H1 (cell line): ENCODE data around the gene CNOT8.

Experiments
- CHD2 ChIP-seq: IDR thresholded peaks from 2 replicates; pipeline ENCODE4 v1.6.1; 2012; ENCODE audit warnings: low read length, improper control_type of control experiment
- EZH2 ChIP-seq: fragments of 200-600 bp; sonication (generic); IDR thresholded peaks from 2 replicates; pipeline ENCODE4 v1.7.1; 2012; ENCODE audit warnings: low read depth, mild to moderate bottlenecking, moderate library complexity, low read length, inconsistent platforms; ENCODE audit not compliant: severe bottlenecking
- GABPA ChIP-seq: IDR thresholded peaks from 2 replicates; pipeline ENCODE4 v1.6.1; 2011; ENCODE audit warnings: mild to moderate bottlenecking, low read length, moderate library complexity, borderline replicate concordance; ENCODE audit not compliant: insufficient read depth
- KDM5A ChIP-seq: fragments of 200-600 bp; IDR thresholded peaks from 2 replicates; pipeline ENCODE4 v1.7.1; 2012; ENCODE audit warnings: mild to moderate bottlenecking, low read length, inconsistent platforms, mixed read lengths
- NRF1 ChIP-seq: IDR thresholded peaks from 2 replicates; pipeline ENCODE4 v1.6.1; 2011; ENCODE audit warnings: mild to moderate bottlenecking, low read depth, low read length, improper control_type of control experiment
- POLR2A ChIP-seq, 2 experiments: IDR thresholded peaks; 1 replicate in 1 of 2; 2 replicates in 1 of 2; pipeline ENCODE4 v1.6.1; 2011; ENCODE audit warnings: low read depth in 2 of 2, low read length in 2 of 2, mild to moderate bottlenecking in 2 of 2; ENCODE audit errors: control extremely low read depth in 1 of 2
- POLR2AphosphoS5 ChIP-seq: IDR thresholded peaks from 2 replicates; pipeline ENCODE4 v1.6.1; 2011; ENCODE audit warnings: low read depth, low read length
- SIX5 ChIP-seq: IDR thresholded peaks from 2 replicates; pipeline ENCODE4 v1.6.1; 2011; ENCODE audit warnings: mild to moderate bottlenecking, low read depth, low read length
- YY1 ChIP-seq: IDR thresholded peaks from 2 replicates; pipeline ENCODE4 v1.6.1; 2011; ENCODE audit warnings: low read depth, mild to moderate bottlenecking, low read length
- TF ChIP-seq, protein P1 (sequence below): IDR thresholded peaks from 2 replicates; pipeline ENCODE4 v1.6.1; 2011; ENCODE audit warnings: low read length, improper control_type of control experiment
- TF ChIP-seq, protein P2 (sequence below): IDR thresholded peaks from 2 replicates; pipeline ENCODE4 v1.6.1; 2012; ENCODE audit warnings: low read length, inconsistent platforms
- TF ChIP-seq, protein P3 (sequence below), 3 experiments: IDR thresholded peaks; 1 replicate in 2 of 3; 2 replicates in 1 of 3; pipeline versions ENCODE4 v1.5.1 to v1.6.1; 2011; ENCODE audit warnings: low read length in 3 of 3, mild to moderate bottlenecking in 3 of 3, inconsistent platforms in 2 of 3, low read depth in 1 of 3, moderate library complexity in 1 of 3; ENCODE audit not compliant: insufficient read depth in 1 of 3; ENCODE audit errors: control extremely low read depth in 1 of 3
- TF ChIP-seq, protein P4 (sequence below): IDR thresholded peaks from 2 replicates; pipeline ENCODE4 v1.6.1; 2012; ENCODE audit warnings: inconsistent platforms

DNA sequence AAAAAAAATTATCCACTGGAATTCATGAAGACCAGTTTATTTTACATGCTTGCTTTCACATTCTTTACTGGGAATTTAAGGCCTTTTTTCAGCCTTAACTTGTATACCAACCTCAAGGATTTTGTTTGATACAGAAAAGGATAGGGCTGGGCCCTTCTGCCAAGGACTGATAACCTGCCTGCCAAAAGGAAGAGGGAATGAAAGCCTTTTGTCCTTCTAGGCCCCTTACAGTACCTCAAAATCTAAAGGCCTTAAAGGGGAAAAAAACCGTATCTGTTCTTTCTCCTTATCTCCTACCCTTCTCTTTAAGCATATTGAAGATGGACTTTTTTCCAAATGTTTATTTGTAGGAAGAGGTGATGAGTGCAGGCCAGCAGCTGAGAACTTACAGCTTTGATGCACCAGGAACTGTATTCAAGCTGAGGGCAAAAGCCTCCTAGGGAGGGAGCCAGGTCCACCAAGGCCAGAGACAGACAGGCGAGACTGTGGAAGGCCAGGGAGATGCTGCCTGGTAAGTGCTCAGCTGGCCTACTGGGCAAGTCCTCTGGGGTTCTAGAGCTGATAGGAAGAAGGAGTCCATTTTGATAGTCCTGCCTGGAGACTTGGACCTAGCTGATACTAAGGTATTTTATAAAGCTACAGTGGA lies 39.8 kb upstream of the CNOT8 start:
- TF ChIP-seq GABPA (no peak), SIX5 (no peak), POLR2AphosphoS5 (peak; percentile 62), NRF1 (no peak), EZH2 (no peak), YY1 (no peak), POLR2A (IDR thresholded peaks at IDR 0.05; ENCODE audit: control extremely low read depth in 1 of 2, low read depth in 2 of 2, low read length in 2 of 2) (peak in 1 of 2 experiments; percentile 30; a peak in 1 of 3 replicates), CHD2 (no peak), KDM5A (no peak)
- TF ChIP-seq, protein P1, sequence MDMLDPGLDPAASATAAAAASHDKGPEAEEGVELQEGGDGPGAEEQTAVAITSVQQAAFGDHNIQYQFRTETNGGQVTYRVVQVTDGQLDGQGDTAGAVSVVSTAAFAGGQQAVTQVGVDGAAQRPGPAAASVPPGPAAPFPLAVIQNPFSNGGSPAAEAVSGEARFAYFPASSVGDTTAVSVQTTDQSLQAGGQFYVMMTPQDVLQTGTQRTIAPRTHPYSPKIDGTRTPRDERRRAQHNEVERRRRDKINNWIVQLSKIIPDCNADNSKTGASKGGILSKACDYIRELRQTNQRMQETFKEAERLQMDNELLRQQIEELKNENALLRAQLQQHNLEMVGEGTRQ, result no peak
- TF ChIP-seq, protein P2, sequence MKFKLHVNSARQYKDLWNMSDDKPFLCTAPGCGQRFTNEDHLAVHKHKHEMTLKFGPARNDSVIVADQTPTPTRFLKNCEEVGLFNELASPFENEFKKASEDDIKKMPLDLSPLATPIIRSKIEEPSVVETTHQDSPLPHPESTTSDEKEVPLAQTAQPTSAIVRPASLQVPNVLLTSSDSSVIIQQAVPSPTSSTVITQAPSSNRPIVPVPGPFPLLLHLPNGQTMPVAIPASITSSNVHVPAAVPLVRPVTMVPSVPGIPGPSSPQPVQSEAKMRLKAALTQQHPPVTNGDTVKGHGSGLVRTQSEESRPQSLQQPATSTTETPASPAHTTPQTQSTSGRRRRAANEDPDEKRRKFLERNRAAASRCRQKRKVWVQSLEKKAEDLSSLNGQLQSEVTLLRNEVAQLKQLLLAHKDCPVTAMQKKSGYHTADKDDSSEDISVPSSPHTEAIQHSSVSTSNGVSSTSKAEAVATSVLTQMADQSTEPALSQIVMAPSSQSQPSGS, result no peak
- TF ChIP-seq, protein P3, sequence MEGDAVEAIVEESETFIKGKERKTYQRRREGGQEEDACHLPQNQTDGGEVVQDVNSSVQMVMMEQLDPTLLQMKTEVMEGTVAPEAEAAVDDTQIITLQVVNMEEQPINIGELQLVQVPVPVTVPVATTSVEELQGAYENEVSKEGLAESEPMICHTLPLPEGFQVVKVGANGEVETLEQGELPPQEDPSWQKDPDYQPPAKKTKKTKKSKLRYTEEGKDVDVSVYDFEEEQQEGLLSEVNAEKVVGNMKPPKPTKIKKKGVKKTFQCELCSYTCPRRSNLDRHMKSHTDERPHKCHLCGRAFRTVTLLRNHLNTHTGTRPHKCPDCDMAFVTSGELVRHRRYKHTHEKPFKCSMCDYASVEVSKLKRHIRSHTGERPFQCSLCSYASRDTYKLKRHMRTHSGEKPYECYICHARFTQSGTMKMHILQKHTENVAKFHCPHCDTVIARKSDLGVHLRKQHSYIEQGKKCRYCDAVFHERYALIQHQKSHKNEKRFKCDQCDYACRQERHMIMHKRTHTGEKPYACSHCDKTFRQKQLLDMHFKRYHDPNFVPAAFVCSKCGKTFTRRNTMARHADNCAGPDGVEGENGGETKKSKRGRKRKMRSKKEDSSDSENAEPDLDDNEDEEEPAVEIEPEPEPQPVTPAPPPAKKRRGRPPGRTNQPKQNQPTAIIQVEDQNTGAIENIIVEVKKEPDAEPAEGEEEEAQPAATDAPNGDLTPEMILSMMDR (IDR thresholded peaks at IDR 0.05; ENCODE audit: control extremely low read depth in 1 of 3, insufficient read depth in 1 of 3, low read depth in 1 of 3, low read length in 3 of 3), result no peak
- TF ChIP-seq, protein P4, sequence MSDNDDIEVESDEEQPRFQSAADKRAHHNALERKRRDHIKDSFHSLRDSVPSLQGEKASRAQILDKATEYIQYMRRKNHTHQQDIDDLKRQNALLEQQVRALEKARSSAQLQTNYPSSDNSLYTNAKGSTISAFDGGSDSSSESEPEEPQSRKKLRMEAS, result no peak
